Natural killer cell (primary cell): ENCODE results near the gene NELL2. TPM values are rescaled to one million over a fixed set of nuclear protein-coding genes. Genes with fewer than 3 reads are reported as not detected.

Experiments used
- ATAC-seq, 3 donors: fragments of 150-1000 bp in 2 of 3; fragments of 200-7000 bp in 1 of 3; cut with Tn5 transposase; 1 replicate in 1 of 3; 2 replicates in 2 of 3; pipeline ENCODE4 v1.10.0; 2021; ENCODE audit warnings: mild to moderate bottlenecking in 2 of 3, moderate library complexity in 2 of 3
- DNase-seq, 2 donors: peaks; one replicate each; pipeline versions ENCODE4 v3.0.0 to v3.0.0-alpha.2; 2013 to 2021; ENCODE audit warnings: mixed read lengths in 1 of 2
- H3K27ac ChIP-seq: one replicate; pipeline ENCODE4 v1.5.1; 2013; ENCODE audit warnings: mild to moderate bottlenecking, low read length
- H3K27me3 ChIP-seq: one replicate; pipeline ENCODE4 v1.6.1; 2013; ENCODE audit warnings: low read length; ENCODE audit not compliant: control insufficient read depth, insufficient read depth
- H3K36me3 ChIP-seq: one replicate; pipeline ENCODE4 v1.6.1; 2013; ENCODE audit warnings: low read length; ENCODE audit not compliant: control insufficient read depth, insufficient read depth
- H3K4me1 ChIP-seq: one replicate; pipeline ENCODE4 v1.6.1; 2013; ENCODE audit warnings: low read length; ENCODE audit not compliant: control insufficient read depth, insufficient read depth
- H3K4me3 ChIP-seq: one replicate; pipeline ENCODE4 v1.5.1; 2013; ENCODE audit warnings: low read length
- H3K9me3 ChIP-seq: one replicate; pipeline ENCODE4 v1.6.1; 2013; ENCODE audit warnings: low read length; ENCODE audit not compliant: control insufficient read depth, insufficient read depth
- H3K27ac Mint-ChIP-seq, 2 donors: one replicate each; pipeline ENCODE4 v1.8.0; 2022; ENCODE audit warnings: mild to moderate bottlenecking in 2 of 2, mixed read lengths in 2 of 2, moderate library complexity in 1 of 2
- H3K27me3 Mint-ChIP-seq, 2 donors: one replicate each; pipeline ENCODE4 v1.8.0; 2022; ENCODE audit warnings: low read depth in 2 of 2, mixed read lengths in 2 of 2
- H3K36me3 Mint-ChIP-seq: one replicate; pipeline ENCODE4 v1.8.0; 2022; ENCODE audit warnings: mixed read lengths
- H3K4me1 Mint-ChIP-seq, 2 donors: one replicate each; pipeline ENCODE4 v1.8.0; 2022; ENCODE audit warnings: mixed read lengths in 2 of 2
- H3K4me3 Mint-ChIP-seq: one replicate; pipeline ENCODE4 v1.8.0; 2022; ENCODE audit warnings: mild to moderate bottlenecking, moderate library complexity, mixed read lengths
- H3K9me3 Mint-ChIP-seq, 2 donors: one replicate each; pipeline ENCODE4 v1.8.0; 2022; ENCODE audit warnings: mixed read lengths in 2 of 2
- WGBS: methylation state at CpG from one replicate; pipeline ENCODE4 v1.1.7; 2013; ENCODE audit warnings: missing lambda C conversion rate; ENCODE audit not compliant: insufficient coverage; 5-methylcytosine and 5-hydroxymethylcytosine counted together
- intact Hi-C: fragments of 100-400 bp; cut with micrococcal nuclease; formaldehyde crosslinking; loops from one replicate; pipeline ENCODE4 v1.14.2; 2022
- total RNA-seq, 4 donors: library from RNA; stranded (reverse); fragments of 120-200 nt in 1 of 4; gene quantifications; one replicate each; pipeline versions ENCODE4 v1.2.3 to v1.2.4, GENCODE V29; 2013 to 2022
- TF ChIP-seq, protein P1 (sequence below): fragments of 200-600 bp; IDR thresholded peaks from one replicate; pipeline ENCODE4 v1.8.0; 2022; ENCODE audit warnings: antibody characterized with exemption

The NELL2 gene
- total RNA-seq, 3 donors from 2014 or later (not counting 1 experiment from before 2014, with no cell fraction given): 5.8 to 15.3 (median 14.0) TPM

- Mint-ChIP-seq H3K4me1 (no peaks in the 10 kb centered on the region), H3K36me3 (no peaks in the 10 kb centered on the region), H3K27me3 (no peaks in the 10 kb centered on the region), H3K4me3 (no peak overlapping the region), H3K27ac (no peak overlapping the region), H3K9me3 (peaks cover 13 to 17% of the 10 kb centered on the region in 2 donors)
- Histone ChIP-seq H3K4me3 (no peak overlapping the region), H3K4me1 (no peaks in the 10 kb centered on the region), H3K27me3 (no peaks in the 10 kb centered on the region), H3K36me3 (no peaks in the 10 kb centered on the region), H3K9me3 (peaks cover 3% of the 10 kb centered on the region), H3K27ac (no peak overlapping the region)
- ATAC-seq: no peak
- TF ChIP-seq, protein P1, sequence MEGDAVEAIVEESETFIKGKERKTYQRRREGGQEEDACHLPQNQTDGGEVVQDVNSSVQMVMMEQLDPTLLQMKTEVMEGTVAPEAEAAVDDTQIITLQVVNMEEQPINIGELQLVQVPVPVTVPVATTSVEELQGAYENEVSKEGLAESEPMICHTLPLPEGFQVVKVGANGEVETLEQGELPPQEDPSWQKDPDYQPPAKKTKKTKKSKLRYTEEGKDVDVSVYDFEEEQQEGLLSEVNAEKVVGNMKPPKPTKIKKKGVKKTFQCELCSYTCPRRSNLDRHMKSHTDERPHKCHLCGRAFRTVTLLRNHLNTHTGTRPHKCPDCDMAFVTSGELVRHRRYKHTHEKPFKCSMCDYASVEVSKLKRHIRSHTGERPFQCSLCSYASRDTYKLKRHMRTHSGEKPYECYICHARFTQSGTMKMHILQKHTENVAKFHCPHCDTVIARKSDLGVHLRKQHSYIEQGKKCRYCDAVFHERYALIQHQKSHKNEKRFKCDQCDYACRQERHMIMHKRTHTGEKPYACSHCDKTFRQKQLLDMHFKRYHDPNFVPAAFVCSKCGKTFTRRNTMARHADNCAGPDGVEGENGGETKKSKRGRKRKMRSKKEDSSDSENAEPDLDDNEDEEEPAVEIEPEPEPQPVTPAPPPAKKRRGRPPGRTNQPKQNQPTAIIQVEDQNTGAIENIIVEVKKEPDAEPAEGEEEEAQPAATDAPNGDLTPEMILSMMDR: no peak
- intact Hi-C loops: no loop called here
- WGBS: 67% methylated on average over 2 of the region's 2 CpGs
- DNase-seq: peak in 1 of 2 donors; percentile 4
Observed at GRCh38 chr12:44465139-44465538, 411.0 kb downstream of the NELL2 start.

DNA sequence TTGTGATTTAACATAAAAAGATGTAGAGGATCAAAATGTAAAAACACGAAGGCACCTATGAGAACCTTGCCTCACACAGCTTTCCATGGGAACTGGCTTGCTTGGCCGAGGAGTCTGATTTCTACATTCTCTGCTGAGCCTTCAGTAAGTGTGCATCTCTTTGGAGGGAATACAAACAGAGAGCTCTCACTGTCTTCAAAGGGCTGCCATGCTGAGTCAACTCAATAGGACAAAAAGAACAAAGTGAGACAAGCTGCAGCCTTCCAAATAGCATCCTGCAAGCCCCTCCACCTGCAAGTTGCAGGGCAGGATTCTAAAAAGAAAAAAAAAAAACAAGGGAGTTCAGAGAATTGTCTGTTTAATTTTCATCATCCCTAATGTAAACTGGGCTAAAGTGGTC, 411.9 kb downstream of the NELL2 start:
- WGBS: 70% methylated on average over 2 of the region's 2 CpGs
- no peak overlapping the region for H3K4me3 ChIP-seq
- intact Hi-C loops: no loop called here

DNA sequence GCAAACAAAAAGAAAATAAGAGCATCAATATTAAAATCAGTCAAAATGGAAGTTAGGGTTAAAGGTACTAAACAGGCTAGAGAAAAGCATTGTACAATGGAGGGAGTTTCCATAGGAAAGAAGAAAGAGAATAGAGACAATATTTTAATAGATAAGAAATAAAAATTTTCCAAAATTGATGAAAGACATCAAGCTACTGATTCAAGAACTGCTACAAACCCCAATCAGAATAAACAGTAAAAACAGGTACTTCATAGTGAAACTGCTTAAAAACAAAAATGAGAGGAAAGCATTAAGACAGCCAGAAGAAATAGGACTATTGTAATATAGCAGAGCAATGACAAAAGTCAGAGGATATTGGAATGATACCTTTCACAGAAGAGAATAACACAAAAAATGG, 413.4 kb downstream of the NELL2 start:
- ATAC-seq: no peak
- Mint-ChIP-seq H3K36me3 (no peaks in the 10 kb centered on the region), H3K27ac (no peak overlapping the region)

More for the DNA sequence above, 411.9 kb downstream of the NELL2 start:
- Mint-ChIP-seq H3K4me3 (no peak overlapping the region), H3K36me3 (no peaks in the 10 kb centered on the region), H3K4me1 (no peaks in the 10 kb centered on the region), H3K9me3 (peaks cover 13 to 21% of the 10 kb centered on the region in 2 donors), H3K27me3 (no peaks in the 10 kb centered on the region), H3K27ac (no peak overlapping the region)
- no peak for ATAC-seq
- Histone ChIP-seq H3K36me3 (no peaks in the 10 kb centered on the region), H3K9me3 (peaks cover 3% of the 10 kb centered on the region), H3K27me3 (no peaks in the 10 kb centered on the region), H3K4me1 (no peaks in the 10 kb centered on the region), H3K27ac (no peak overlapping the region)
- TF ChIP-seq, protein P1: no peak
- DNase-seq: no peak

GRCh38 chr12:44460261-44460660, 415.9 kb downstream of the NELL2 start:
- peaks cover 11 to 20% of the 10 kb centered on the region in 2 donors for H3K9me3 Mint-ChIP-seq
- intact Hi-C loops: no loop called here

More for the DNA sequence above, 413.4 kb downstream of the NELL2 start:
- H3K4me3 ChIP-seq: no peak overlapping the region
- Mint-ChIP-seq H3K27me3 (no peaks in the 10 kb centered on the region), H3K9me3 (peaks cover 13 to 21% of the 10 kb centered on the region in 2 donors), H3K4me1 (no peaks in the 10 kb centered on the region), H3K4me3 (no peak overlapping the region)
- H3K27ac ChIP-seq: no peak overlapping the region
- TF ChIP-seq, protein P1: no peak
- H3K9me3 ChIP-seq: peaks cover 3% of the 10 kb centered on the region
- no peaks in the 10 kb centered on the region for H3K4me1 ChIP-seq
- intact Hi-C loops: no loop called here
- no peaks in the 10 kb centered on the region for H3K36me3 ChIP-seq
- H3K27me3 ChIP-seq: no peaks in the 10 kb centered on the region
- DNase-seq: no peak

More at GRCh38 chr12:44460261-44460660, 415.9 kb downstream of the NELL2 start:
- ATAC-seq (no peak), DNase-seq (no peak)
- H3K36me3 Mint-ChIP-seq: no peaks in the 10 kb centered on the region
- H3K27ac Mint-ChIP-seq: no peak overlapping the region
- H3K9me3 ChIP-seq: no peaks in the 10 kb centered on the region
- H3K4me3 Mint-ChIP-seq: no peak overlapping the region
- no peak overlapping the region for H3K4me3 ChIP-seq
- H3K27me3 Mint-ChIP-seq: no peaks in the 10 kb centered on the region
- no peak overlapping the region for H3K27ac ChIP-seq
- H3K4me1 Mint-ChIP-seq: no peaks in the 10 kb centered on the region
- TF ChIP-seq, protein P1: no peak
- no peaks in the 10 kb centered on the region for H3K4me1 ChIP-seq
- 79% methylated on average over 3 of the region's 3 CpGs for WGBS
- H3K27me3 ChIP-seq: no peaks in the 10 kb centered on the region
- no peaks in the 10 kb centered on the region for H3K36me3 ChIP-seq
